SK-N-SH (cell line): ENCODE results near the gene FSTL5.

Experiments
- EP300 ChIP-seq, 2 experiments: IDR thresholded peaks; 2 replicates each; pipeline versions ENCODE4 v1.4.0 to v1.6.1; 2012; ENCODE audit warnings: borderline replicate concordance in 1 of 2, low read depth in 1 of 2, low read length in 1 of 2
- MEF2A ChIP-seq: IDR thresholded peaks from 2 replicates; pipeline ENCODE4 v1.4.0; 2012; ENCODE audit warnings: low read depth, borderline replicate concordance
- POLR2AphosphoS5 ChIP-seq: IDR thresholded peaks from 2 replicates; pipeline ENCODE4 v1.6.1; 2012; ENCODE audit warnings: low read depth, low read length
- TAF1 ChIP-seq: IDR thresholded peaks from 2 replicates; pipeline ENCODE4 v1.6.1; 2012; ENCODE audit warnings: low read depth, mild to moderate bottlenecking, low read length, moderate library complexity, borderline replicate concordance
- TF ChIP-seq, protein P1 (sequence below): fragments of 200-600 bp; sonication (generic); IDR thresholded peaks from 2 replicates; pipeline ENCODE4 v1.6.1; 2017; ENCODE audit warnings: antibody characterized with exemption, mild to moderate bottlenecking, moderate library complexity

DNA sequence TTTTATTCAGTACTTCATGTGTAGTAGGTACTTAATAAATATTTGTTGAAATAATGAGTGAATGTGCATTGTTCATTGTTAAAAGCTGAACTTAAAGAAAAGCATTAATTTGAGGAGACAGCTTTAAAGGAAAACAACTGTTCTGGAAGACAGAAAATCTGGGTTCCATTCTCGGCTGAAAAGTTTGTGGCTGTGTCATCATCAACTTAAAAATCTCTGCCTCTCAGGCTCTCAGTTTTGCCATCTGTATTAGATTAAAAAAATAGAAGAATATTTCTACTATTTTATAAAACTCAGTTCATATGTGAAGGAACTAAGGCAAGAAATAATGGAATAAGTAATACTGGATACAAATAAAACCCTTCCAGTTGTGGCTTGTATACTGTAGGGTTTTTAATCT, 62.5 kb downstream of the FSTL5 start:
- TF ChIP-seq, protein P1, sequence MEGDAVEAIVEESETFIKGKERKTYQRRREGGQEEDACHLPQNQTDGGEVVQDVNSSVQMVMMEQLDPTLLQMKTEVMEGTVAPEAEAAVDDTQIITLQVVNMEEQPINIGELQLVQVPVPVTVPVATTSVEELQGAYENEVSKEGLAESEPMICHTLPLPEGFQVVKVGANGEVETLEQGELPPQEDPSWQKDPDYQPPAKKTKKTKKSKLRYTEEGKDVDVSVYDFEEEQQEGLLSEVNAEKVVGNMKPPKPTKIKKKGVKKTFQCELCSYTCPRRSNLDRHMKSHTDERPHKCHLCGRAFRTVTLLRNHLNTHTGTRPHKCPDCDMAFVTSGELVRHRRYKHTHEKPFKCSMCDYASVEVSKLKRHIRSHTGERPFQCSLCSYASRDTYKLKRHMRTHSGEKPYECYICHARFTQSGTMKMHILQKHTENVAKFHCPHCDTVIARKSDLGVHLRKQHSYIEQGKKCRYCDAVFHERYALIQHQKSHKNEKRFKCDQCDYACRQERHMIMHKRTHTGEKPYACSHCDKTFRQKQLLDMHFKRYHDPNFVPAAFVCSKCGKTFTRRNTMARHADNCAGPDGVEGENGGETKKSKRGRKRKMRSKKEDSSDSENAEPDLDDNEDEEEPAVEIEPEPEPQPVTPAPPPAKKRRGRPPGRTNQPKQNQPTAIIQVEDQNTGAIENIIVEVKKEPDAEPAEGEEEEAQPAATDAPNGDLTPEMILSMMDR = no peak
- TF ChIP-seq EP300 (IDR thresholded peaks at IDR 0.05; ENCODE audit: borderline replicate concordance in 1 of 2, low read depth in 1 of 2, low read length in 1 of 2) (no peak), POLR2AphosphoS5 (no peak), TAF1 (no peak), MEF2A (no peak)
